ENCODE results near the gene ST3GAL5. TPM values are rescaled to one million over a fixed set of nuclear protein-coding genes. Genes with fewer than 3 reads are reported as not detected.

The ST3GAL5 gene
- polyA plus RNA-seq, 3 donors from 2014 or later, result 15.0 to 20.9 (median 19.9) TPM

Other genes with a start within 250 kb of the ST3GAL5 start
- gene SFTPB, start 220.8 kb downstream of the ST3GAL5 start, polyA plus RNA-seq, result not detected
- gene GNLY, start 194.6 kb downstream of the ST3GAL5 start, polyA plus RNA-seq, result over 10,000 TPM; 13,165 to 20,506 (median 19,340) TPM
- gene ATOH8, start 135.0 kb downstream of the ST3GAL5 start, polyA plus RNA-seq, result not detected
- gene POLR1A, start 216.9 kb upstream of the ST3GAL5 start, polyA plus RNA-seq, result 1 to 10 TPM; 1.0 to 7.2 (median 3.1) TPM
- gene PTCD3, start 217.2 kb upstream of the ST3GAL5 start, polyA plus RNA-seq, result 10 to 100 TPM; 15.9 to 28.8 (median 24.0) TPM